Measurements from ENCODE around the gene KBTBD13. TPM values are rescaled to one million over a fixed set of nuclear protein-coding genes. Genes with fewer than 3 reads are reported as not detected.

KBTBD13 gene
- total and polyA plus RNA-seq, 7 donors, result 0.03 TPM; not detected in 6

DNA sequence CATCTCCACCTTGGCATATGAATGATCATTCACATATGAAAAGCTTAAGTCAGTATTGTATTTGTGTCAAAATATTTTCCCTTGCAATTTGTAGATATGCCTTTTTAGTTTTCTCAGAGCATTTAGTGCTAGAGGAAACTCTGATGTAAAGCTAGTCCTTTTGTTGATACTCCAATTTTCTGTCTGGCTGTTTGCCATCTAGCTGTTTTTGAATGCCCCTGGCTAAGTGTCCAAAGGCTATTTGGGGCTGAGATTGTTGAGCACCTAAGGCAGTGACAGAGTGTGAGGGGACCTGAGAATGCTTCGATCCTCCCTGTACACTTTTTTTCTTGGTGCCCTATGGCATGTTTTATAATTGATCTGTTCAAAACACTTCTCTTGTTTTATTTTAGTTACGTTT lies 28.3 kb upstream of the KBTBD13 start:
- Histone ChIP-seq H3K27ac (peak overlapping the region in 1 of 4 donors; percentile 27), H3K27me3 (no peaks in the 10 kb centered on the region), H3K9me3 (no peaks in the 10 kb centered on the region), H3K36me3 (peaks cover 0 to 5% (median 0%) of the 10 kb centered on the region in 4 donors), H3K4me3 (no peak overlapping the region), H3K4me1 (peaks cover 0 to 23% (median 14%) of the 10 kb centered on the region in 4 donors)
- no peak for DNase-seq
- 82% methylated on average over 2 of the region's 2 CpGs for WGBS, 2 donors
- intact Hi-C loops (cut with DNase I), result no loop called here
- TF ChIP-seq CTCF (IDR thresholded peaks at IDR 0.05), result no peak
- TF ChIP-seq EP300 (IDR thresholded peaks at IDR 0.05), result no peak
- TF ChIP-seq POLR2AphosphoS5 (IDR thresholded peaks at IDR 0.05), result no peak
- no peak for TF ChIP-seq POLR2A (IDR thresholded peaks at IDR 0.05)

DNA sequence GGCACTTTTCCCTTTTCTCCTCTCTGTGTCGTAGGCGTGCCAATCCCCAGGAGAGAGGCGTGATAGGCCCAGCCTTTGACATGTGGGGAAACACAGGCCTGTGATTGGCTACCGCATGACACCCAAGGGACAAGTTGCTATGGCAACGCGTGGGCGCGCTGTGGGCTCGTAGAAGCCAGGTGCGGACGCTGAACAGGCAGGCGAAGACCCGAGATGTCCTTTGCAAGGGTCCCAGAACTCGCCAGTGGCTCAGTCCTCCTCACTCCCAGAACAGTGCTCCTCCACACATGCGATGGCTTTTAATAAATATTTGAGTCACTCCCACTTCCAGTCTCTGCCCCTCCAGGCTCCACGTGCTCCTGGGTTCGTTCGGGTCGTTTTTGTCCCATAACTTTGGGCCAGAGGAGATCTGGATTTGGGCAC lies 27.1 kb upstream of the KBTBD13 start:
- Histone ChIP-seq H3K9me3 (no peaks in the 10 kb centered on the region), H3K4me3 (peak overlapping the region in 3 of 4 donors; percentile 13 to 35 (median 27)), H3K4me1 (peaks cover 0 to 20% (median 18%) of the 10 kb centered on the region in 4 donors), H3K36me3 (peaks cover 0 to 16% (median 5%) of the 10 kb centered on the region in 4 donors), H3K27ac (peak overlapping the region in 1 of 4 donors; percentile 54), H3K27me3 (no peaks in the 10 kb centered on the region)
- DNase-seq, result peak; percentile 94
- TF ChIP-seq POLR2AphosphoS5 (IDR thresholded peaks at IDR 0.05) (no peak), EP300 (IDR thresholded peaks at IDR 0.05) (no peak), CTCF (IDR thresholded peaks at IDR 0.05) (no peak), POLR2A (IDR thresholded peaks at IDR 0.05) (no peak)
- intact Hi-C loops (cut with DNase I), result no loop called here
- WGBS, 2 donors, result 8 to 18% methylated on average over 19 of the region's 19 CpGs

DNA sequence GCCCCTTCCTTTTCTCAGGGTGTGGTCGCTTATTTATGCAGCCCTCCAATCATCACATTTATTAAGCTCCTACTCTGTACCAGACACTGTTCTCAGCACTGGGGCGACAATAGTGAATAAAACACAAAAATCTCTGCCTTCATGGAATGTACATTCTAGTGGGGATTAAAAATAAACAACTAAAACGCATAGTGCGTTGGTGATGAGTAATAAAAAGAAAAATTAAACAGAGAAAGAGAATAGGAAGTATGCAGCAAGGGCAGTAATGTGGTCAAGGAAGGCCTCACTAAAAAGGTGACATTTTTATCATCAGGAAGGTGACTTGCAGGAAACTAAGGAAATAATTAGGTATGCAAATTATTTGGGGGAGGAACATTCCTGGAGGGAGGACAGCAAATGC lies 26.3 kb upstream of the KBTBD13 start:
- TF ChIP-seq POLR2A (IDR thresholded peaks at IDR 0.05) (no peak), EP300 (IDR thresholded peaks at IDR 0.05) (no peak), CTCF (IDR thresholded peaks at IDR 0.05) (no peak), POLR2AphosphoS5 (IDR thresholded peaks at IDR 0.05) (no peak)
- peak overlapping the region in 1 of 4 donors; percentile 54 for H3K27ac ChIP-seq

DNA sequence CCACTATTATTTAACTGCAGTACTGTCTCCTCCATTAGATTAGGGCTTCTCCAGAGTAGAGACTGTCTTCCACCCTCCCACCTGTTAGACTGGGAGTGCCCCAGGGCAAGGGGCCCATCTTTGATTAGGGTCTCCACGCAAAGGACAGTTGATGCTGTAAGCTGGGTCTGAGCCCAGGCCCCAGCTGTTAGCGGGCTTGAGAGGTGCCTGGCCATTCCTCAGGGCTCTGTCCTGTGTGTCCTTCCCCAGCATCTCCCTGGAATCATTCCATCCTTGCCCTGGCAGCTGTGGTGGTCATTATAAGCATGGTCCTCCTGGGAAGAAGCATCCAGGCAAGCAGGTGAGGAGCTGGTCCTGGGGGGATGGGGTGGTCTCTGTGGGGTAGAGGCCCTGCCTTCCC lies 25.3 kb upstream of the KBTBD13 start:
- no peak overlapping the region for H3K4me3 ChIP-seq
- peak overlapping the region in 2 of 4 donors; percentile 10 to 54 for H3K27ac ChIP-seq
- no peaks in the 10 kb centered on the region for H3K9me3 ChIP-seq
- no peak for TF ChIP-seq POLR2A (IDR thresholded peaks at IDR 0.05)
- no peak for TF ChIP-seq POLR2AphosphoS5 (IDR thresholded peaks at IDR 0.05)
- no peak for TF ChIP-seq EP300 (IDR thresholded peaks at IDR 0.05)
- no peak for TF ChIP-seq CTCF (IDR thresholded peaks at IDR 0.05)
- peaks cover 0 to 32% (median 25%) of the 10 kb centered on the region in 4 donors for H3K4me1 ChIP-seq
- intact Hi-C loops (cut with DNase I), result no loop called here
- 89% methylated on average over 2 of the region's 2 CpGs for WGBS, 2 donors
- H3K27me3 ChIP-seq, result no peaks in the 10 kb centered on the region
- DNase-seq, result no peak
- H3K36me3 ChIP-seq, result peaks cover 0 to 29% (median 8%) of the 10 kb centered on the region in 4 donors

More for the DNA sequence above, 26.3 kb upstream of the KBTBD13 start:
- Histone ChIP-seq H3K36me3 (peaks cover 0 to 19% (median 8%) of the 10 kb centered on the region in 4 donors), H3K9me3 (no peaks in the 10 kb centered on the region), H3K4me3 (no peak overlapping the region), H3K27me3 (no peaks in the 10 kb centered on the region), H3K4me1 (peaks cover 0 to 25% (median 21%) of the 10 kb centered on the region in 4 donors)
- WGBS, 2 donors, result 47 to 49% methylated on average over 4 of the region's 4 CpGs
- no peak for DNase-seq
- intact Hi-C loops (cut with DNase I), result no loop called here

- peaks cover 0 to 42% (median 12%) of the 10 kb centered on the region in 4 donors for H3K36me3 ChIP-seq
- DNase-seq, result no peak
- no peaks in the 10 kb centered on the region for H3K9me3 ChIP-seq
- H3K27ac ChIP-seq, result no peak overlapping the region
- TF ChIP-seq EP300 (IDR thresholded peaks at IDR 0.05), result no peak
- TF ChIP-seq POLR2A (IDR thresholded peaks at IDR 0.05), result no peak
- no peak for TF ChIP-seq CTCF (IDR thresholded peaks at IDR 0.05)
- 89 to 94% methylated on average over 2 of the region's 2 CpGs for WGBS, 2 donors
- peaks cover 0 to 32% (median 25%) of the 10 kb centered on the region in 4 donors for H3K4me1 ChIP-seq
- no peaks in the 10 kb centered on the region for H3K27me3 ChIP-seq
- H3K4me3 ChIP-seq, result no peak overlapping the region
- intact Hi-C loops (cut with DNase I), result no loop called here
Observed at GRCh38 chr15:65052956-65053355, 23.6 kb upstream of the KBTBD13 start.
